A549 (cell line): ENCODE measurements around the gene ZDHHC19. TPM values are rescaled to one million over a fixed set of nuclear protein-coding genes. Genes with fewer than 3 reads are reported as not detected.

Source experiments
- ATAC-seq, 2 experiments: fragments of 200-7000 bp in 1 of 2; fragments of >200 bp in 1 of 2; cut with Nextera tagmentation in 1 of 2; cut with Tn5 transposase in 1 of 2; 3 replicates each; pipeline versions ENCODE4 v1.8.0 to v1.9.1; 2018 to 2020; ENCODE audit warnings: mild to moderate bottlenecking in 1 of 2, moderate library complexity in 1 of 2
- CTCF ChIA-PET: fragments of 300-600 bp; sonication (Branson Sonifier 250); formaldehyde crosslinking; extraction: SDS; loops from one replicate; lab custom pipeline; 2021; ENCODE audit warnings: antibody characterized with exemption, inconsistent platforms; lab: Yijun Ruan, JAX
- POLR2A ChIA-PET: fragments of 350-600 bp; formaldehyde crosslinking; extraction: SDS; loops from one replicate; lab custom pipeline; 2021; ENCODE audit warnings: antibody characterized with exemption, inconsistent platforms; lab: Yijun Ruan, JAX
- DNase-seq, 2 experiments: peaks; one replicate each; pipeline versions ENCODE4 v3.0.0 to v3.0.0-alpha.2; 2011 to 2016; ENCODE audit warnings: low read depth in 1 of 2, low spot score in 1 of 2
- FAIRE-seq: peaks from 2 replicates; lab custom pipeline; 2011; peaks lifted over from hg19 to GRCh38; lab: Jason Lieb, UNC
- H3K27ac ChIP-seq, 2 experiments: fragments of >200 bp; sonication (Bioruptor Twin); formaldehyde crosslinking; 3 replicates each; pipeline ENCODE4 v1.5.1; 2016 to 2017
- H3K4me1 ChIP-seq: fragments of >200 bp; sonication (Bioruptor Twin); formaldehyde crosslinking; 3 replicates; pipeline ENCODE4 v1.6.1; 2016
- H3K4me2 ChIP-seq: fragments of >200 bp; sonication (Bioruptor Twin); formaldehyde crosslinking; 3 replicates; pipeline ENCODE4 v1.6.1; 2016
- H3K4me3 ChIP-seq: fragments of >200 bp; sonication (Bioruptor Twin); formaldehyde crosslinking; 3 replicates; pipeline ENCODE4 v1.5.1; 2016
- H3K9me3 ChIP-seq: fragments of >200 bp; sonication (Bioruptor Twin); formaldehyde crosslinking; 3 replicates; pipeline ENCODE4 v1.6.1; 2016
- BHLHE40 ChIP-seq: IDR thresholded peaks from 2 replicates; pipeline ENCODE4 v1.6.1; 2012; ENCODE audit warnings: low read depth, low read length, inconsistent platforms
- CBX2 ChIP-seq: fragments of 200-600 bp; sonication (generic); IDR thresholded peaks from 2 replicates; pipeline ENCODE4 v1.6.1; 2016; ENCODE audit warnings: low read depth, mild to moderate bottlenecking, borderline replicate concordance
- CEBPB ChIP-seq, 2 experiments: fragments of >200 bp in 1 of 2; sonication (Bioruptor Twin) in 1 of 2; formaldehyde crosslinking in 1 of 2; IDR thresholded peaks; 2 replicates each; pipeline ENCODE4 v1.6.1; 2012 to 2016
- CHD2 ChIP-seq: fragments of 150-350 bp; IDR thresholded peaks from 2 replicates; pipeline ENCODE4 v1.6.1; 2014; ENCODE audit warnings: low read length; ENCODE audit not compliant: partially characterized antibody
- EP300 ChIP-seq, 2 experiments: fragments of >200 bp; sonication (Bioruptor Twin); formaldehyde crosslinking; IDR thresholded peaks; 2 replicates in 1 of 2; 3 replicates in 1 of 2; pipeline ENCODE4 v1.6.1; 2016 to 2017
- FOSB ChIP-seq: fragments of 250-450 bp; sonication (Bioruptor Pico); IDR thresholded peaks from 2 replicates; pipeline ENCODE4 v1.5.0; 2020; ENCODE audit warnings: mild to moderate bottlenecking, moderate library complexity
- GATA3 ChIP-seq: IDR thresholded peaks from 2 replicates; pipeline ENCODE4 v1.6.1; 2012; ENCODE audit warnings: borderline replicate concordance
- HDAC2 ChIP-seq: fragments of 200-600 bp; sonication (generic); IDR thresholded peaks from 2 replicates; pipeline ENCODE4 v1.6.1; 2016
- HOXB5 ChIP-seq: fragments of 250-450 bp; sonication (Bioruptor Pico); IDR thresholded peaks from 2 replicates; pipeline ENCODE4 v1.5.0; 2020; ENCODE audit warnings: mild to moderate bottlenecking, moderate library complexity
- JUNB ChIP-seq: fragments of >200 bp; sonication (Bioruptor Twin); formaldehyde crosslinking; IDR thresholded peaks from 2 replicates; pipeline ENCODE4 v1.6.1; 2016
- MAX ChIP-seq: IDR thresholded peaks from 2 replicates; pipeline ENCODE4 v1.6.1; 2012
- PHF8 ChIP-seq: fragments of 200-600 bp; sonication (generic); IDR thresholded peaks from 2 replicates; pipeline ENCODE4 v1.6.1; 2016; ENCODE audit warnings: low read depth, mild to moderate bottlenecking, antibody characterized with exemption, moderate library complexity, borderline replicate concordance
- POLR2A ChIP-seq: IDR thresholded peaks from 2 replicates; pipeline ENCODE4 v1.6.1; 2012; ENCODE audit warnings: mild to moderate bottlenecking, low read length
- RCOR1 ChIP-seq: fragments of 150-350 bp; IDR thresholded peaks from 2 replicates; pipeline ENCODE4 v1.6.1; 2014; ENCODE audit warnings: antibody characterized with exemption, low read length, low read depth
- REST ChIP-seq: fragments of 200-600 bp; sonication (generic); IDR thresholded peaks from 2 replicates; pipeline ENCODE4 v1.6.1; 2016; ENCODE audit warnings: antibody characterized with exemption, mild to moderate bottlenecking, moderate library complexity
- RNF2 ChIP-seq: fragments of 200-600 bp; sonication (generic); IDR thresholded peaks from 2 replicates; pipeline ENCODE4 v1.6.1; 2016; ENCODE audit warnings: low read depth, mild to moderate bottlenecking, antibody characterized with exemption, moderate library complexity, borderline replicate concordance
- SREBF2 ChIP-seq: fragments of 450-650 bp; IDR thresholded peaks from 2 replicates; pipeline ENCODE4 v1.6.1; 2014; ENCODE audit warnings: mild to moderate bottlenecking, moderate library complexity
- TFCP2L1 ChIP-seq: fragments of 250-450 bp; sonication (Bioruptor Pico); IDR thresholded peaks from 2 replicates; pipeline ENCODE4 v1.5.0; 2021; ENCODE audit warnings: mild to moderate bottlenecking
- USF2 ChIP-seq: fragments of 450-650 bp; IDR thresholded peaks from 2 replicates; pipeline ENCODE4 v1.6.1; 2014; ENCODE audit warnings: antibody characterized with exemption
- ZC3H11A ChIP-seq: fragments of 450-650 bp; IDR thresholded peaks from 2 replicates; pipeline ENCODE4 v1.6.1; 2014; ENCODE audit warnings: antibody characterized with exemption, mild to moderate bottlenecking
- ZFP36 ChIP-seq: fragments of 450-650 bp; IDR thresholded peaks from 2 replicates; pipeline ENCODE4 v1.6.1; 2014; ENCODE audit warnings: borderline replicate concordance; ENCODE audit not compliant: partially characterized antibody
- ZNF302 ChIP-seq: fragments of 250-450 bp; sonication (Bioruptor Pico); IDR thresholded peaks from 2 replicates; pipeline ENCODE4 v1.9.0; 2021; ENCODE audit warnings: inconsistent platforms, mild to moderate bottlenecking, moderate library complexity
- WGBS: methylation state at CpG from one replicate; pipeline ENCODE4 v1.1.6; 2017; ENCODE audit errors: missing lambda C conversion rate; 5-methylcytosine and 5-hydroxymethylcytosine counted together
- polyA plus RNA-seq, 4 experiments: library from polyadenylated mRNA; depleted of rRNA in 3 of 4; stranded (reverse); fragments of >200 nt; fragmentation: RNase III in 1 of 4; extraction: RNeasy Plus Mini Kit Qiagen cat#74134 plus additional on column Dnase treatment in 1 of 4; gene quantifications; 2 replicates in 3 of 4; 3 replicates in 1 of 4; pipeline ENCODE4 v1.2.3, GENCODE V29; 2011 to 2017
- TF ChIP-seq, protein P1 (sequence below): fragments of 150-350 bp; IDR thresholded peaks from 2 replicates; pipeline ENCODE4 v1.6.1; 2014; ENCODE audit warnings: low read depth, mild to moderate bottlenecking, low read length
- TF ChIP-seq, protein P2 (sequence below): fragments of 250-450 bp; sonication (Bioruptor Pico); IDR thresholded peaks from 2 replicates; pipeline ENCODE4 v1.5.0; 2020; ENCODE audit warnings: low read depth, mild to moderate bottlenecking, moderate library complexity
- TF ChIP-seq, protein P3 (sequence below): fragments of 250-450 bp; sonication (Bioruptor Pico); IDR thresholded peaks from 2 replicates; pipeline ENCODE4 v1.5.0; 2021; ENCODE audit warnings: mild to moderate bottlenecking, moderate library complexity, borderline replicate concordance

The ZDHHC19 gene
- polyA plus RNA-seq, 2 of the 4 experiments (the other 2 are of a cell fraction): 0.15 TPM; not detected in 1

GRCh38 chr3:196254376-196255283, 43.4 kb upstream of the ZDHHC19 start:
- POLR2A ChIA-PET: no interaction called here
- FAIRE-seq: no peak

DNA sequence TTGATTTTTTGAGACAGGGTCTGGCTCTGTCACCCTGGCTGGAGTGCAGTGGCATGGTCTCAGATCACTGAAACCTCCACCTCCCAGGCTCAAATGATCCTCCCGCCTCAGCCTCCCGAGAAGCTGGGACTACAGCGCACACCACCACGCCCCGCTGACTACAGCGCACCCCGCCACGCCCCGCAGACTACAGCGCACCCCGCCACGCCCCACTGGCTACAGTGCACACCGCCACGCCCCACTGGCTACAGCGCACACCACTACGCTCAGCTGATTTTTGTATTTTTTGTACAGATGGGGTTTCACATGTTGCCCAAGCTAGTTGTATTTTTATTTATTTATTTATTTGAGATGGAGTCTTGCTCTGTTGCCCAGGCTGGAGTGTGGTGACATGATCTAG, 40.7 kb upstream of the ZDHHC19 start:
- FAIRE-seq: no peak
- no peak for ATAC-seq
- TF ChIP-seq, protein P1, sequence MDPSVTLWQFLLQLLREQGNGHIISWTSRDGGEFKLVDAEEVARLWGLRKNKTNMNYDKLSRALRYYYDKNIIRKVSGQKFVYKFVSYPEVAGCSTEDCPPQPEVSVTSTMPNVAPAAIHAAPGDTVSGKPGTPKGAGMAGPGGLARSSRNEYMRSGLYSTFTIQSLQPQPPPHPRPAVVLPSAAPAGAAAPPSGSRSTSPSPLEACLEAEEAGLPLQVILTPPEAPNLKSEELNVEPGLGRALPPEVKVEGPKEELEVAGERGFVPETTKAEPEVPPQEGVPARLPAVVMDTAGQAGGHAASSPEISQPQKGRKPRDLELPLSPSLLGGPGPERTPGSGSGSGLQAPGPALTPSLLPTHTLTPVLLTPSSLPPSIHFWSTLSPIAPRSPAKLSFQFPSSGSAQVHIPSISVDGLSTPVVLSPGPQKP: no peak
- no peak for TF ChIP-seq BHLHE40
- TF ChIP-seq TFCP2L1 (CRISPR knock-in tag): no peak
- TF ChIP-seq FOSB (CRISPR knock-in tag): no peak
- TF ChIP-seq RCOR1: no peak
- TF ChIP-seq JUNB: no peak
- no peak for TF ChIP-seq HOXB5 (CRISPR knock-in tag)
- no peak for TF ChIP-seq REST
- TF ChIP-seq ZNF302 (CRISPR knock-in tag): no peak
- TF ChIP-seq HDAC2: no peak
- TF ChIP-seq, protein P2, sequence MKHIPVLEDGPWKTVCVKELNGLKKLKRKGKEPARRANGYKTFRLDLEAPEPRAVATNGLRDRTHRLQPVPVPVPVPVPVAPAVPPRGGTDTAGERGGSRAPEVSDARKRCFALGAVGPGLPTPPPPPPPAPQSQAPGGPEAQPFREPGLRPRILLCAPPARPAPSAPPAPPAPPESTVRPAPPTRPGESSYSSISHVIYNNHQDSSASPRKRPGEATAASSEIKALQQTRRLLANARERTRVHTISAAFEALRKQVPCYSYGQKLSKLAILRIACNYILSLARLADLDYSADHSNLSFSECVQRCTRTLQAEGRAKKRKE: no peak
- TF ChIP-seq CHD2: no peak
- no peak for TF ChIP-seq RNF2
- TF ChIP-seq CBX2: no peak
- no peak for TF ChIP-seq USF2
- TF ChIP-seq GATA3: no peak
- TF ChIP-seq ZFP36: no peak
- TF ChIP-seq, protein P3, sequence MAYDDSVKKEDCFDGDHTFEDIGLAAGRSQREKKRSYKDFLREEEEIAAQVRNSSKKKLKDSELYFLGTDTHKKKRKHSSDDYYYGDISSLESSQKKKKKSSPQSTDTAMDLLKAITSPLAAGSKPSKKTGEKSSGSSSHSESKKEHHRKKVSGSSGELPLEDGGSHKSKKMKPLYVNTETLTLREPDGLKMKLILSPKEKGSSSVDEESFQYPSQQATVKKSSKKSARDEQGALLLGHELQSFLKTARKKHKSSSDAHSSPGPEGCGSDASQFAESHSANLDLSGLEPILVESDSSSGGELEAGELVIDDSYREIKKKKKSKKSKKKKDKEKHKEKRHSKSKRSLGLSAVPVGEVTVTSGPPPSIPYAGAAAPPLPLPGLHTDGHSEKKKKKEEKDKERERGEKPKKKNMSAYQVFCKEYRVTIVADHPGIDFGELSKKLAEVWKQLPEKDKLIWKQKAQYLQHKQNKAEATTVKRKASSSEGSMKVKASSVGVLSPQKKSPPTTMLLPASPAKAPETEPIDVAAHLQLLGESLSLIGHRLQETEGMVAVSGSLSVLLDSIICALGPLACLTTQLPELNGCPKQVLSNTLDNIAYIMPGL (CRISPR knock-in tag): no peak
- no peak for TF ChIP-seq POLR2A

More at GRCh38 chr3:196254376-196255283, 43.4 kb upstream of the ZDHHC19 start:
- TF ChIP-seq ZC3H11A (no peak), MAX (no peak), CEBPB (IDR thresholded peaks at IDR 0.05) (no peak), SREBF2 (no peak), PHF8 (no peak), EP300 (IDR thresholded peaks at IDR 0.05) (no peak)
- TF ChIP-seq, all 56 proteins: peak for 0
- H3K9me3 ChIP-seq: no peaks in the 10 kb centered on the region
- no peak overlapping the region for H3K27ac ChIP-seq
- H3K4me2 ChIP-seq: no peak overlapping the region
- ATAC-seq (no peak), DNase-seq (no peak)
- H3K4me3 ChIP-seq: no peak overlapping the region
- CTCF ChIA-PET: interaction anchor here (0.6 to 2.3 kb wide), 10 partner anchors 8 to 337 kb away, joined by 3 to 9 read pairs (median 4); no protein-coding TSS in a partner anchor
- no peaks in the 10 kb centered on the region for H3K4me1 ChIP-seq
- 76% methylated on average over 5 of the region's 5 CpGs for WGBS

More for the DNA sequence above, 40.7 kb upstream of the ZDHHC19 start:
- CTCF ChIA-PET: interaction anchor here (0.6 to 2.1 kb wide), 4 partner anchors 14 to 480 kb away, joined by 3 to 7 read pairs (median 3); no protein-coding TSS in a partner anchor
- Histone ChIP-seq H3K9me3 (no peaks in the 10 kb centered on the region), H3K27ac (no peak overlapping the region), H3K4me2 (no peak overlapping the region), H3K4me1 (no peaks in the 10 kb centered on the region), H3K4me3 (no peak overlapping the region)
- DNase-seq: no peak
- WGBS: 96% methylated on average over 16 of the region's 16 CpGs
- POLR2A ChIA-PET: no interaction called here
